NCI-H1105 treated with DMSO at 0.1 percent for 48 hours (cell line): Measurements from ENCODE around the gene M1AP.

Experiments used
- DNase-seq: peaks from one replicate; lab custom pipeline; 2025; lab: John Stamatoyannopoulos, UW

The M1AP gene

GRCh38 chr2:74648009-74648443, at the start of gene M1AP:
TSS of gene M1AP (minus strand) at chr2:74648330. CDS start at chr2:74640275, 8,055 bp downstream.
- DNase-seq, result no peak

DNA sequence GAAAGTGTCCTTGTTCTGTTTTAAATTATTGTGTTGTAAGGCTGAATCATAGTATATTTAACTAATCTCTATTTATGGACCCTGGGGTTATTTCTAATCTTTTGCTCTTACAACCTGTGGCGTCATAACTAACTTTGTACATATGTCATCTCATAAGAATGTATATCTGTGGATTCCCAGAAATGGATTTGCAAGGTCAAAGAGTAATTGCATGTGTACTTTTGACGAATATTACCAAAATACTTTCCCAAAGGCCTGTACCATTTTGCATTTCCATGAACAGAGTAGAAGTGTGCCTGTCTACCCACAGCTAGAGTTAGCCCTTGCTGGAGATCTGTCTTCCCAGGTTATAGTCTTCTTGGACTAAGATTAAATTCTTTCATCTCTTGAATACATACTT, 48.7 kb upstream of the M1AP start:
- DNase-seq, result no peak

DNA sequence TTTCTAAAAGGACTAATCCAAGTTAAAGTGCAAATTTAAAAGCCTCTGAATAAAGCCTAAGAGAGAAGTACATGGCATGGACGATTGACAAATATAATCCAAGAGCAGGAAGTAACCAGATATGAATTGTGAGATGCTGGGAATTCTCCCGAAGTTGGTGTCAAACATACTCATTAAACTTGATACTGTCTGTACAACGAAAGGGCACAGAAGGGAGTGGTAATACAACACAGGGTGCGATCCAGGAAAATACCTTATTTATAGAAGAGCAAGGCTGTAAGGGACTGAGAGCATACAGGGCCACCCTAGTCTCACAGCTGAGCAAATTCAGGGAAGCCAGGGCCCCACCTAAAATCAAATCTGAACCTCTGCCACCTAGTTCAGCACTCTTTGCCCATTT, 47.5 kb upstream of the M1AP start:
- DNase-seq, result no peak

- no peak for DNase-seq
Observed at GRCh38 chr2:74694281-74694680, 46.2 kb upstream of the M1AP start.

GRCh38 chr2:74693668-74694067, 45.5 kb upstream of the M1AP start:
- DNase-seq, result no peak

DNA sequence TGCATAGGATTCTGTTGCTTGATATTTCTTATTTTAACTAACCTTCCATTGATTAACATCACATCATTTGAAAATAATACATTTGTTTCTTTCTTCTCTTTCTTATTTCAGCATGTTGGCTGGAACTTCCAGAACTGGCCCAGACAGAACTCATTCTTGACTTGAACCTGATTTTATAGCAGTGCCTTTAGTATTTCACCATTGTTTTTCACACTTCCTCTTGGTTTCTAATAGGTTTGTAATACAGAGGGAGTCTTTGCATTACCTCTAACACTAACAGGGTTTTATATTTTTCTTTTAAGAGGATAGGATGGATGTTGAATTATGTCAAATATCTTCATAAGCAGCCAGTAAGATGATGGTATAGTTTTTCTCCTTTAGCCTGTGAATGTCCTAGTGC, 45.1 kb upstream of the M1AP start:
- DNase-seq, result no peak

- DNase-seq, result no peak
Observed at GRCh38 chr2:74691929-74692328, 43.8 kb upstream of the M1AP start.

GRCh38 chr2:74690571-74690970, 42.4 kb upstream of the M1AP start:
- peak; percentile 47 for DNase-seq

DNA sequence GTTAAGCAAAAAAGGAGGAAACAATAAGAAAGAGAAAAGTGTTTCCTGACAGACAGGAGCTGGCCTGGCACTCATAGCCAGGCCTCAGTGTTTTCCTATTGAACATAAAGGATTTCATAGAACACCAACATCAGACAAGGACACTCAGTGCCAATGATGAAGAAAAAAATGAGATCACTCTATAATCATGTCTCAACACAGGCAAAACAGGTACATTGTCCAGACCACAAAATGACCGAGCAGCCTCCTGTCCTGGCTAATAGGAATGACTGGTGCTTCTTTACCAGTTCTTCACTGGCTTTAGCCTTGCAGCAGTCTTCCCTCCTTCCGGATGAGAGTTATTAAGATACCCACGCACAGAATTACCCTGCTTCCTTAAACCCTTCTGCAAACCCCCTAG, 41.5 kb upstream of the M1AP start:
- no peak for DNase-seq

- no peak for DNase-seq
Observed at GRCh38 chr2:74688881-74689280, 40.8 kb upstream of the M1AP start.

GRCh38 chr2:74685408-74685807, 37.3 kb upstream of the M1AP start:
- no peak for DNase-seq

DNA sequence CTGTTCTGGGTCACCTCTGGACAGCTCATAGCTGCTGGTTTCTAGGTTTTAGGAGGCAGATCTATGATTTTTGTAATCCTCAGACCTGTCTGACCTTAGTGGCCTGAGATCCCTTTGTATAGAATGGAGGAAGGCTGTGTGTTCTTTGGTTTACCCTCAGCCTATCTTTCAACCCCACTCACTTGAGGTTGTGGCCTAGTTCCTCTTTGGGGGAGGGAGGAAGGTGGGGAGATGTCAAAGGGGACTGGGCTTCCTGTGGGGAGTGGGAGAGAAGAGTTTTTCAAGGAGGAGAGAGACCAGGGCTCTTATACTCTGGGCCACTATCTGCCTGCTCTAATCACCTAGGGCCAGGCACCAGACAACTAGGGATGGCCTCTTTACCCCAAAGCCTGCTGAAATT, 34.4 kb upstream of the M1AP start:
- DNase-seq, result no peak

- no peak for DNase-seq
Observed at GRCh38 chr2:74679615-74680014, 31.5 kb upstream of the M1AP start.

GRCh38 chr2:74676331-74676730, 28.2 kb upstream of the M1AP start:
- no peak for DNase-seq

DNA sequence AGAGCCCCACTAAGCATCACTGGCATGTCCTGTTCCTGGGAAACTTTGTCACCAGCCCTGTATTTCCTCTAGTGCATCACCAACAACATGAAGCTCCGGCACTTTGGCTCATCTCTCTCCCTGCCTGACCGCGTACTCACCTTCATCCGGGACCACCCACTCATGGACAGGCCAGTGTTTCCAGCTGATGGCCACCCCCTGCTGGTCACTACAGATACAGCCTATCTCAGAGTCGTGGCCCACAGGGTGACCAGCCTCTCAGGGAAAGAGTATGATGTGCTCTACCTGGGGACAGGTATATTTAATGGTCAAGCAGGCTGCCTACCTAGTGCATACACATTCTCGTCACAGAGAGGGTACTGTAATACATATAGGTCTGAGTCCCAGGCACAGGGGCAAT, 27.0 kb upstream of the M1AP start:
- no peak for DNase-seq

- no peak for DNase-seq
Observed at GRCh38 chr2:74673826-74674528, 25.8 kb upstream of the M1AP start.

GRCh38 chr2:74671479-74671878, 23.3 kb upstream of the M1AP start:
- no peak for DNase-seq

DNA sequence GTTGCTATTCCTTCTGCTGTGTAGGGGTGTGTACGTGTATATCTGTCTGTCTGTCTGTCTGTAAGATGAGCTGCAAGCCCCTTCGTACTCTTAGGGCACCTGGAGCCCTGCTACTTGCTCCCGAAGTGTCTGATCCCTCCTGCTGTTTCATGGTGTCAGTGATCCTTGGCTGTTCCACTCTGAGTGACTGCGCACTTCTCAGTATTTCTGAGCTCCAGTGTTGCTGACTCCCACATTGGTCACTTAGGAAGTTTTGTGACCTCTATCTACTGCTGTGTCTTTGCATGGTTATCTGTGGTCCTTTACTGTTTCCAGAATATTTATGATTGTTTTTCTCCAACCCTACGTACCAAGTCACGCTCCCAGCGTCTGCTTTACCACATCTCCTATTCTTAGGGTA, 22.1 kb upstream of the M1AP start:
- no peak for DNase-seq

DNA sequence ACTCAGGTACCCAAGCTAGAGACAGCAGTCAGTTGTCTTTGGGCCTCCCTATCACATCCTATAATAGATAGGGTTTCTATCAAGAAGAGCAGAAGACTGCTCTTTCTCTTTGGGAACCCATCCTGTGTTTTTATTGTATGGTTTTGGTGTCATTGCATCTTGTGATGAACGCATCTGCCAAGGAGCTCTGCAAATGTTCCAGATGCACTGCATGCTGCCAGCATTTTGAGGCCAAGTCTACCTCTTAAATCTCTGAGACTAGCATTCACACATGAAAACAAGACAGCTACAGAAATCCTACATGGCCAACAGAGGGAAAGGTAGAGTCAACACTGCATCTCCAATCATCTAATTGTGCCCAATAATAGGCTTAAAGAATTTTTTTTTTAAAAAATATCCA, 20.0 kb upstream of the M1AP start:
- no peak for DNase-seq

- no peak for DNase-seq
Observed at GRCh38 chr2:74659462-74659861, 11.3 kb upstream of the M1AP start.

- DNase-seq, result no peak
Observed at GRCh38 chr2:74658516-74658915, 10.4 kb upstream of the M1AP start.

- DNase-seq, result no peak
Observed at GRCh38 chr2:74655579-74655978, 7.4 kb upstream of the M1AP start.

DNA sequence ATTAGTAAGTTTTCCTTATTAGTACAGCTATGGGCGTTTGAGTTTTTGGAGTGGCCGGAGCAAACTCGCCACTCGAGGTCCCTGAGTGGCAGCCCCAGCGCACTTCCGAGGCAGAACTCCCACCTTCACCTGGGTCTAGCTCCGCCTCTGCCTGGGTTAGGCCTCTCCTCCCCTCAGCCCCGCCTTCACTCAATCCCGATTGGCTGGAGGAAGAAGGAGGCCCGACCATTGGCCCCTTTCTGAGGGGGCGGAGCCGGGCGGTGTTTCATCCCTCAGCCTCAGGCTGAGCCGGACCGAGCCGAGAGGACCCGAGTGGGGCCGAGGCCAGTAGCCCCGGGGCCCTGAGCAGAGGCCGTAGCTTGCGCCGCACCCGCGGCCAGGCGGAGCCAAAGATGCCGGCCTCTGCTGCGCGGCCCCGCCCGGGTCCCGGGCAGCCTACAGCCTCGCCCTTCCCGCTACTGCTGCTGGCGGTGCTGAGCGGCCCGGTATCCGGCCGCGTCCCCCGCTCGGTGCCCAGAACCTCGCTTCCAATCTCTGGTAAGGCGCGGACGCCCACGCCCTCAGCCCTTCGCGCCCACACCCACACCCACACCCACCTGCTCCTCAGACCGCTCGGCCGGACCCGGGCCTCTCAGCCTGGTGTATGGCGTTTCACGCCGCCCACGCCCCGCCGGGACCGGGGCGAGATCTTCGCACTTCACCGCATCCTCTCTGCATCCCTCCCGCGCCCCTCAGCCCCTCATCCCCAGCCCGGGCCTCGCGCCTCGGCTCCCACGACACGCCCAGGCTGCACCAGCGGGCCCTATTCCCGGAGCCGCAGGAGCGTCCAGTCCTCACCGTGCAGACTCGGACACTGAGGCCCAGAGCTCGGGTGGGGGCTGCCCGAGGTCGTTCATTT, 6.1 kb upstream of the M1AP start, which contains the start of gene SEMA4F:
SEMA4F (plus strand) TSS at position 263 of the 898 bp plus-strand sequence; CDS start at position 393, 130 bp downstream.
- peak; percentile 94 for DNase-seq
